Hepatocyte (in vitro differentiated cells): ENCODE measurements around the gene MAP3K4. TPM values are rescaled to one million over a fixed set of nuclear protein-coding genes. Genes with fewer than 3 reads are reported as not detected.

ENCODE experiments used
- DNase-seq: peaks from one replicate; pipeline ENCODE4 v3.0.0-alpha.2; 2016; ENCODE audit warnings: low spot score
- H2AFZ ChIP-seq: fragments of 200-600 bp; sonication (generic); 2 replicates; pipeline ENCODE4 v1.6.0; 2016; ENCODE audit warnings: antibody characterized with exemption, mild to moderate bottlenecking
- H3K27ac ChIP-seq: fragments of 200-600 bp; sonication (generic); 2 replicates; pipeline ENCODE4 v1.5.1; 2016; ENCODE audit warnings: mild to moderate bottlenecking
- H3K27me3 ChIP-seq: fragments of 200-600 bp; sonication (generic); 2 replicates; pipeline ENCODE4 v1.6.1; 2016
- H3K36me3 ChIP-seq: fragments of 200-600 bp; sonication (generic); replicated peaks from 2 replicates; pipeline ENCODE4 v1.5.1; 2016; ENCODE audit warnings: low read depth; ENCODE audit not compliant: insufficient read depth
- H3K4me1 ChIP-seq: fragments of 200-600 bp; sonication (generic); 2 replicates; pipeline ENCODE4 v1.5.1; 2016; ENCODE audit warnings: mild to moderate bottlenecking, moderate library complexity; ENCODE audit not compliant: insufficient read depth
- H3K4me2 ChIP-seq: fragments of 200-600 bp; sonication (generic); 2 replicates; pipeline ENCODE4 v1.6.0; 2016
- H3K4me3 ChIP-seq: fragments of 200-600 bp; sonication (generic); 2 replicates; pipeline ENCODE4 v1.5.1; 2016; ENCODE audit warnings: mild to moderate bottlenecking
- H3K79me2 ChIP-seq: fragments of 200-600 bp; sonication (generic); 2 replicates; pipeline ENCODE4 v1.6.0; 2017; ENCODE audit warnings: mild to moderate bottlenecking
- H3K9me2 ChIP-seq: fragments of 200-600 bp; sonication (generic); replicated peaks from 2 replicates; pipeline ENCODE4 v1.6.0; 2017; ENCODE audit warnings: mild to moderate bottlenecking; ENCODE audit not compliant: insufficient read depth
- H3K9me3 ChIP-seq: fragments of 200-600 bp; sonication (generic); 2 replicates; pipeline ENCODE4 v1.5.1; 2016; ENCODE audit warnings: low read depth, mild to moderate bottlenecking
- H4K20me1 ChIP-seq: fragments of 200-600 bp; sonication (generic); 2 replicates; pipeline ENCODE4 v1.6.0; 2016; ENCODE audit warnings: mild to moderate bottlenecking; ENCODE audit not compliant: insufficient read depth, poor library complexity, severe bottlenecking
- EZH2 ChIP-seq: fragments of 200-600 bp; sonication (generic); IDR thresholded peaks from 2 replicates; pipeline ENCODE4 v1.6.1; 2016; ENCODE audit warnings: antibody characterized with exemption, mild to moderate bottlenecking, borderline replicate concordance
- EZH2phosphoT487 ChIP-seq: fragments of 200-600 bp; sonication (generic); IDR thresholded peaks from one replicate; pipeline ENCODE4 v1.6.1; 2018; ENCODE audit warnings: antibody characterized with exemption, mild to moderate bottlenecking, low read depth, moderate library complexity; ENCODE audit not compliant: unreplicated experiment, severe bottlenecking
- WGBS: methylation state at CpG from one replicate; pipeline ENCODE4 v1.1.6; 2016; ENCODE audit warnings: low lambda C conversion rate; ENCODE audit errors: missing lambda C conversion rate; 5-methylcytosine and 5-hydroxymethylcytosine counted together
- polyA plus RNA-seq: library from polyadenylated mRNA; unstranded; fragments of >200 nt; fragmentation: Nextera tagmentation; extraction: Ambion mirVana; gene quantifications from 2 replicates; pipeline ENCODE4 v1.2.1, GENCODE V29; 2016
- total RNA-seq: library from RNA; depleted of rRNA; stranded (reverse); fragments of >200 nt; gene quantifications from 2 replicates; pipeline ENCODE4 v1.2.3, GENCODE V29; 2014
- TF ChIP-seq, protein P1 (sequence below): fragments of 200-600 bp; sonication (generic); IDR thresholded peaks from 2 replicates; pipeline ENCODE4 v1.5.1; 2016; ENCODE audit warnings: antibody characterized with exemption, mild to moderate bottlenecking; ENCODE audit not compliant: poor library complexity

MAP3K4 gene
- total and polyA plus RNA-seq, 2 experiments from 2014 or later: 10.9 to 21.5 TPM

DNA sequence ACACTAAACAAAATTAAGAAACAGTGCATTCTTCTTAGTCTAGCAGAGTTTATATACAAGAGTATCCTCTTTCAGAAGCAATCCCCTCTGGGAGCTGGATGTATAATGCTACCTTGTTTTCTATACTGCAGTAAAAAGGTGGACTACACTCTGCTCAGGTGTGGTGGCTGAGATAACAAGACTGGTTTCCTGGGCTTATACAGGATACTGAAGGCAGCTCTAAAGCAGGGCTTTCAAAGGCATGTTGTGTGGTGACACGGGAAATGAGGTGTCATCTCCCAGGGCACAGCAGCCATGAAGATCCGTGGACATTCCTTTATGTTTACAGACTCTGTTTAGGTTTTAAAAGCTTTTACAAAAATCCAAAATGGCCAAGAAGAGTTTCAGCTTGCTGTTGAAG, 136.7 kb downstream of the MAP3K4 start:
- Histone ChIP-seq H3K27ac (no peak overlapping the region), H3K79me2 (no peaks in the 10 kb centered on the region), H3K4me1 (no peaks in the 10 kb centered on the region), H2AFZ (no peak overlapping the region), H3K4me3 (no peak overlapping the region), H3K9me3 (peaks cover 26% of the 10 kb centered on the region), H3K4me2 (no peak overlapping the region), H4K20me1 (no peaks in the 10 kb centered on the region), H3K9me2 (no peaks in the 10 kb centered on the region), H3K36me3 (no peaks in the 10 kb centered on the region), H3K27me3 (no peaks in the 10 kb centered on the region)
- DNase-seq: no peak
- 93% methylated on average over 2 of the region's 2 CpGs for WGBS
- TF ChIP-seq, protein P1, sequence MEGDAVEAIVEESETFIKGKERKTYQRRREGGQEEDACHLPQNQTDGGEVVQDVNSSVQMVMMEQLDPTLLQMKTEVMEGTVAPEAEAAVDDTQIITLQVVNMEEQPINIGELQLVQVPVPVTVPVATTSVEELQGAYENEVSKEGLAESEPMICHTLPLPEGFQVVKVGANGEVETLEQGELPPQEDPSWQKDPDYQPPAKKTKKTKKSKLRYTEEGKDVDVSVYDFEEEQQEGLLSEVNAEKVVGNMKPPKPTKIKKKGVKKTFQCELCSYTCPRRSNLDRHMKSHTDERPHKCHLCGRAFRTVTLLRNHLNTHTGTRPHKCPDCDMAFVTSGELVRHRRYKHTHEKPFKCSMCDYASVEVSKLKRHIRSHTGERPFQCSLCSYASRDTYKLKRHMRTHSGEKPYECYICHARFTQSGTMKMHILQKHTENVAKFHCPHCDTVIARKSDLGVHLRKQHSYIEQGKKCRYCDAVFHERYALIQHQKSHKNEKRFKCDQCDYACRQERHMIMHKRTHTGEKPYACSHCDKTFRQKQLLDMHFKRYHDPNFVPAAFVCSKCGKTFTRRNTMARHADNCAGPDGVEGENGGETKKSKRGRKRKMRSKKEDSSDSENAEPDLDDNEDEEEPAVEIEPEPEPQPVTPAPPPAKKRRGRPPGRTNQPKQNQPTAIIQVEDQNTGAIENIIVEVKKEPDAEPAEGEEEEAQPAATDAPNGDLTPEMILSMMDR: no peak
- TF ChIP-seq EZH2 (no peak), EZH2phosphoT487 (no peak)

DNA sequence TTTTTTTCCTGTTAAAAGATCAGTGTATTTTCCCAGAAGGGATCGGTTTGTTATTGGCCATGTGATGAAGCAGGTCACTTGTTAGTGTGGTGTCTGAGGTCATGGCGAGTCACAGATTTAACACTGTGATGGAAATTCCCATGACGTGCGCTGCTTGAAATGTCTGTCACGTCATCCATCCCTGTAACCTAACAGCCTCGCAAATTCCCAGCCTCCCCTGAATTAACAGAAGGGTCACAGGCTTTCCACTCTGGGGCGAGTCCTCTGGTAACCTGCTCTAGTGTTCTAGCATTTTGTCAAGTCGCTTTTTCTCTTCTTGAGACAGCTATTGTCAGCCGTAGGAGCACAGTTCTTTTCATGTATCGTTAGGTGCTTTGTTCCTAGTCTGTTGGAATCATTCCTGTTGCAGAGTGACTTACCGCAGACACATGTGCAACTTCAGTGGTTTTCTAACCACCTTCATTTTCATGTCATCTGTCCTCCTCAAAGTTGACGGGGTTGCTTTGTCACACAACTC, 137.2 kb downstream of the MAP3K4 start:
- peaks cover 21% of the 10 kb centered on the region for H3K9me3 ChIP-seq
- H3K36me3 ChIP-seq: no peaks in the 10 kb centered on the region
- DNase-seq: no peak
- H3K9me2 ChIP-seq: no peaks in the 10 kb centered on the region
- 92% methylated on average over 12 of the region's 12 CpGs for WGBS
- no peaks in the 10 kb centered on the region for H3K79me2 ChIP-seq
- H3K4me1 ChIP-seq: no peaks in the 10 kb centered on the region
- TF ChIP-seq, protein P1: no peak
- TF ChIP-seq EZH2 (no peak), EZH2phosphoT487 (no peak)
- no peaks in the 10 kb centered on the region for H3K27me3 ChIP-seq
- H3K27ac ChIP-seq: no peak overlapping the region
- H3K4me2 ChIP-seq: no peak overlapping the region
- no peak overlapping the region for H2AFZ ChIP-seq
- H4K20me1 ChIP-seq: no peaks in the 10 kb centered on the region
- no peak overlapping the region for H3K4me3 ChIP-seq

DNA sequence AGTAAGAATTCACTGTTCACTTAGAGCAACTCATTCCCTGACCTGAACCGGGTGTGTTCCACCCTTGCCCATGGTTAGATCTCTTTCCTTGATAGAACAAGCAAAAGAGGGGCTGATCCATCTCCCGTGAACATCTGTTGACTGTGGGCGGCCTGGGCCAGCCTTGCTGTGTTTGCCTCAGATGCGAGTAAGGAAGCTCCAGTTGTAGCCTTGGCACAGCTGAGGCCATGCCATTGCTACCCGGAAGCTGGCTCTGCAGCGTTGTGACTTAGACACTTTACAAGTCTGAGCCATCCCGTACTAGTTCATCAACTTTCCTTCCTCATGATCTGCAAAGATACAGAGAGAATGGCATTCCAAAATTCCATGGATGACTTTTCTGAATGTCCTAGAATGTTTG, 139.0 kb downstream of the MAP3K4 start:
- Histone ChIP-seq H3K9me2 (no peaks in the 10 kb centered on the region), H3K27ac (no peak overlapping the region), H3K4me3 (no peak overlapping the region), H3K27me3 (no peaks in the 10 kb centered on the region), H3K79me2 (no peaks in the 10 kb centered on the region), H4K20me1 (no peaks in the 10 kb centered on the region), H3K9me3 (peaks cover 7% of the 10 kb centered on the region), H3K36me3 (no peaks in the 10 kb centered on the region), H3K4me1 (no peaks in the 10 kb centered on the region), H2AFZ (no peak overlapping the region), H3K4me2 (no peak overlapping the region)
- no peak for TF ChIP-seq EZH2
- TF ChIP-seq EZH2phosphoT487: no peak
- TF ChIP-seq, protein P1: no peak
- DNase-seq: no peak
- WGBS: 95% methylated on average over 7 of the region's 7 CpGs
